Measurements from ENCODE around the gene PLCH1.
A peak's percentile ranks its signal among the peaks of the same experiment; 100 is the strongest.
"Not testable (repeated sequence)": the region's sequence is repeated elsewhere in the genome, so short reads cannot be mapped to it uniquely, and the experiment has no call there.

The PLCH1 gene

DNA sequence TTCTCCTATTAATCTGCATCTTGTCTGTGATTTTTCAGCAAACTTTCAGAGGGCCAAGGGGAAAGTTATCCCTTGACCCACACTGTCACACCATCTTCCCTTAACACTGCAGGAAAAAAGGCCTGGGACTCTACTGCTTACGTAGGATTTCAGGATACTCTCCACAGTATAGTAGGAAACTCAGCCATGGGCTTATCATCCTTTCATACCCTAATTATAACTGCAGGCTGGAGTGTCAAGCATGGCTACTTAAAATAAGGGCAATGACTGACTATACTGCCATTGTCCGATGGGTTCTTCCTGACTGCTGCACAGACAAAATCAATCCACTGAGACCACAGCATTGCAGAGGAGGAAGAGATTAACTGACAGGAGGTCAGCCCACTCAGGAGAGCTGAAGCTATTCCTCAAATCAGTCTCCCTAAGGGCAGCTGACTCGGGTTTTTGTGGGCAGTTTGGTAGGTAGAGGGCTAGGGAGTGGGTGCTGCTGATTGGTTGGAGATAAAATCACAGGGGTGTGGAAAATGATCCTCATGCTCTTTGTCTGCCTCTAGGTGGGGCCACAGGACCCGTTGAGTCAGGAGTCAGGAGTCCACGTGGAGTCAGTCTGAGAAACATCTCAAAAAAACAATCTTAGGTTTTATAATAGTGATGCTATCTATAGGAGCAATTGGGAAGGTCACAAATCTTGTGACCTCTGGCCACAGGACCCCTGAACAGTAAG is 333.2 kb downstream of the PLCH1 start:
- no peak for FAIRE-seq

DNA sequence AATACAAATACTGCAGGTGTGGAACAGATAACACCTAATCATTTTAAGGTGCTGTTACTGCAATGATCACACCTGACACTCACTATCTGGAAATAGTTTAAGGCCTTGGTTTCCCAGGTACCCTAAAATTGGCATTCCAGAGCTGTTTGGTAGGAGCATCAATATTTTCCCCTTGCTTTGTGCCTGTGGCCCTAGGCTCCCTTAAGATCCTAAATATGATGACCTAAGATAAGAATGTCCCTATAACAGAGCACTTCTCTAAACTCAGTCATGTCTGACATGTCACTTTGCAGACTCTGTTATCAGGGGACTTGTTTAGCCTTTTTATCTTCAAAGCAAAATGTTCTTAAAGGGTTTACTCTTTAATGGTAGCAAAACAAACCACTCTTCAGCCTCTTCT is 335.5 kb downstream of the PLCH1 start:
- no peak for FAIRE-seq

DNA sequence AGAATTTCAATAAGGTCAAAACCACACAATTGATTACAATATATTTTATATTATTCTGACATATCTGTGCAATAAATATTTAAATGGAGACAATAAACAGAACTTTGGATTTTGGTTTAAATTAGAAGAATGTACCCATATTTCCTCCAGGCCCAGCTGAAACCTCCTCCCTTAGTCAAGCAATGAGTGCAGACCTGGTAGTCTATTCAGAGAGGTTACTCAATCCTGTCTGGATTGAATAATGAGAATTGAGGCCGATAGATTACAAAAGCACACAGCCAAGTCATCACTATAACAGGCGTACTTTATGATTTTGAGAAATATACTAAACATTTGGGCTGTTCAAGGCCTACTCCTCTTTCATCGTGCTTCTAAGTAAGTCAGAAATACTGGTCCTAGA is 336.9 kb downstream of the PLCH1 start:
- no peak for FAIRE-seq

DNA sequence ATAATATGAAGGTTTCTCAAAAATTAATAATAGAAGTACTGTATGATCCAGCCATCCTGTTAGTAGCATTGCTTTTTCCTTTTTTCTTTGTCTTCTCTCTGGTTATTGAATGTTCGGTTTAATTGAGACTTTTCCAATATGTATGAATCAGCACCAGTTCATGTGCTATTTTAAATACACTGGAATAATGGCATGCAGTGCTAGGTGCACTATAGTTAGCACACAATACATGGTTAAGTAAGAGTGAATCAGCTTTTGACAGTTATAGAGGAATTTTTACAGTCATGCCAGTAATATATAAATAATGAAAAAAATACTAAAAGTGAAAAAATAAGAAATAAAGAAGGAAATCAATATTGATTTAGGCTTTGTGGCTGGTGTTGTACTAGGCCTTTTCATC is 337.5 kb downstream of the PLCH1 start:
- FAIRE-seq: no peak

DNA sequence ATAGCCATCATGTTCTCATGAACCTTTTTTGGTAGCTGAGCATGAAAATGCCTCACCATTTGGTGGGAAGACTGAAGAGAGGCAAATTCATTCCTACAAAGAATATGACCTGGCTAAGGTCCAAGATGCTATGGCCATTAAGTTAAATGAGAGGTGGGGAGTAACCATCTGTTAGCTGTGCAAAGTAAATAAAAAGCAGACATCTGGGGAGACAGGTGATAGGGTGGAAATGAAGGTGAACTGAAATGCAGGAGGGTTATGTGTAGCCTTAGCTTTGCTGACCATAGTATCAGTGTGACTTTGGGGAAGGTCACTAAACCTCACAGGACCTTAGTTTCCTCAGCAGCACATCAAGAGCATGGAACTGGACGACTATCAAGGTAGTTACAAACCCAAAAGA is 340.4 kb downstream of the PLCH1 start:
- no peak for FAIRE-seq

DNA sequence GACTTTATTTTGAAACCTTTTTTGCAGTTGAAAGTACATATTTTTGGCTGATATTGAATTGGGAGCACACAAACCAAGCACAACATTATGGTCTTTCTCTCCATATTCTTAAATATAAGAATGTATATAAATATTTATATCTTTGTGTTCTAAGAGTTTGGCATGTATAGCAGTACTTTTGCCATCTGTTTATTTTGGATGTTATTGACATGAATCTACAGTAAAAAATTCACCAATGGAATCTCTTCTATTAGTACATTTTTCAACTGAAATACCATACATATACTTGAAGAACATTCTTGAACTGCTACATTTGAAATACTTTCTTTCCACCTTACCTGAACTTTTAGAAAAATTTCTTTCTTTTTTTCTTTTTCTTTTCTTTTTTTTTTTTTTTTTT is 342.2 kb downstream of the PLCH1 start:
- no peak for FAIRE-seq

DNA sequence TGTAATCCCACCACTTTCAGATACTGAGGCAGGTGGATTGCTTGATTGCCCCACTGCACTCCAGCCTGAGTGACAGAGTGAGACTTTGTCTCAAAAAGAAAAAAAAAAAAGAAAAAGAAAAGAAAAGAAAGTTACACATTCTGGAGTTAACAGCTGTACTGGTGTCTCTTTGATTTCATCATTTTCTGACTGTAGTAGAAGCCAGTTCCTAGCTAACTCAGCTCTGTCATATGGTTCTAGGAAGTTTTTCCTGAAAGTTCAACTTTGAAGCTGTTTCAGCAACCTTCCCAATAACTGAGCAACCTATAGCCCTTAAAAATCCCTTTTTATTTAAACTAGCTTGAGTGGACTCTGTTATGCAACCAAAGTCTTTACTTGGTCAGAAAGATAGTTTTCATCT is 346.8 kb downstream of the PLCH1 start:
- no peak for FAIRE-seq

DNA sequence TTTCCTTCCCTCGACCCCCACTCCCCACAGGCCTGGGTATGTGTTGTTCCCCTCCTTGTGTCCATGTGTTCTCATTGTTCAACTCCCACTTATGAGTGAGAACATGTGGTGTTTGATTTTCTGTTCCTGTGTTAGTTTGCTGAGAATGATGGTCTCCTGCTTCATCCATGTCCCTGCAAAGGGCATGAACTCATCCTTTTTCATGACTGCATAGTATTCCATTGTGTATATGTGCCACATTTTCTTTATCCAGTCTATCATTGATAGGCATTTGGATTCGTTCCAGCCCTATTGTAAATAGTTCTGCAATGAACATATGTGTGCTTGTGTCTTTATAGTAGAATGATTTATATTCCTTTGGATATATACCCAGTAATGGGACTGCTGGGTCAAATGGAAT is 350.0 kb downstream of the PLCH1 start:
- FAIRE-seq: not testable (repeated sequence)

DNA sequence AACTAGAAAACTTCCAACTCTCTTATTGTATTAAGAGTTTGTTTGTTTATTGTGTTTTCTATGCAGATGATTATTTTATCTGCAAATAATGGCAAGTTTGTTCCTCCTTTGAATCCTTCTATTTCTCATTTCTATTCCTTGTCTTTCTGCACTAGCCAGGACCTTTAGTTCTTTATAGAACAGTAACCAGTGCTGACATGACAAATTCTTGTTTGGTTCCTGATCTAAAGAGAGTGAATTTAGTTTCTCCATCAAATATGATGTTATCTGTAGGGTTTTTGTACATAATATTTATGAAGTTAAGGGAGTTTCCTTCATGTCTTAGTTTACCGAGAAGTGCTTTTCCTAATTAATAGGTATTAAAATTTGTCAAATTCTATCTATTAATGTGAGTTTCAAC is 350.6 kb downstream of the PLCH1 start:
- FAIRE-seq: no peak

DNA sequence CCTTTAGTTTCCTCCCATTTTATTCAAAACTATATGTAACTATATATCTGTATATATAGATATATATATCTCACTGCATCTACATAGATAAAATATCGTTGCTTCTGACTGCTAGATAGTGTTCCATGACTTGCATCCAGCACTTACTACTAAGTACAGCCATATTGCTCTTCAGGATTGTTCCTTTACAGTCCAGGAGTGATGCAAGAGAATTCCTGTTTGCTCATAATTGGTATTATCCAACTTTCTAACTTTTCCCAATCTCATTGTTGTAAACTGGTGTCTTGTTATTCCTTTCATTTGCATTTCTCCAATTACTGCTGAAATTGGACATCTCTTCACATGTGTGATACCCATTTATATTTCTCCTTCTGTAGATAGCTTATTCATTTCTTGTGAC is 351.6 kb downstream of the PLCH1 start:
- FAIRE-seq: peak; percentile 29

DNA sequence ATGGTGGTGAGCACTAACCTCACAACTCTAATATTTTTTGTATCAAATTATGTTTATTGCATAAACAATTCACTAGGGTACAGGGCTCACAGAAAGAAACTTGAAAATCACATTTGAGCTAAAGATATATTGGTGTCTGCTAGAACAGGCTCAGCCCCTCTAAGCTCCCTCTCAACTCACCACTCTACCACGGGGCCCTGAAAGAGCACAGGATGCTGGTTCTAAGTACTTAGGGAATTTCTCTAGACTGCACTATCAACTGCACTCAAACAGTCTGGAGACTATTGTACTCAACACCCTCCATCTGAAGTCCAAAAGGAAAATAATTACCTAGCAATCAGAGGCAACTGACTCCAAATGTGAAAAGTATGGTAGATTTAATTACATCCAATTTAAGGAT is 352.7 kb downstream of the PLCH1 start:
- FAIRE-seq: no peak

DNA sequence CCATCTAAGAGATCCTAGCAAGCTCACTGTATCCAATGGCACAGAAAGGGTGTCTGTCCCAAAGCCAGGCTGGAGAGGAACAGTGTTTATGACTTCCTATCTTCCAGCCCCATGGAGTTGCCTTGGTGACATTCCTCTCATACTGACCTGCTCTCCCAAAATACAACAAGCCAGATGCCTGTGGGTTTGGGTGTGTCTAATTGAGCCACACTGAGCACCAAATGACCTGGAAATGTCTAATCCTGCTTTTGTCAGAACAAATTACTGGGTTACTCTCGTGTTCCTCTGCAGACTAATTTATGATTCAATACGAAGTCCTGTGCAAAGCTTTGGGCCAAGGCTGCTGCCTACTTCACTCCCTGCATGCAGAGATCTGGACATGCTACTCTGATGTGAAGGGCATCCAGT is 353.3 kb downstream of the PLCH1 start:
- no peak for FAIRE-seq

DNA sequence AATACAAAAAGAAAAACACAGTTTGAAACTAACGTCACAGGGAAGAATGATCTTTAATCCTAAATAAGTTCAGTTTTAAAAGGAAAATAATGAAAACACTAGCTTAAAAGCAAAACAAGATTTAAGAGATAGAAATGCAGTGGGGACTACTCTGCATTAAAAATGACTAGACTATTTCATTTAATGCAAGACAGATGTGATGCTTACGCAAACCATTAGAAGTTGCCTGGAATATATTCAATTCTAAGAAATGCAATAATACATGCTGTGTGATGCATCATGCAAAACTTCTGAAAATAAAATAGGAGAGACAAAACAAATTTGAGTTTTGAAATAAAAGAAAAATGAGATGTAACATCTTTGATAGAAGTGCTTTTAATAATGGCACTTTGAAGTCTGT is 353.8 kb downstream of the PLCH1 start:
- peak; percentile 99 for FAIRE-seq

DNA sequence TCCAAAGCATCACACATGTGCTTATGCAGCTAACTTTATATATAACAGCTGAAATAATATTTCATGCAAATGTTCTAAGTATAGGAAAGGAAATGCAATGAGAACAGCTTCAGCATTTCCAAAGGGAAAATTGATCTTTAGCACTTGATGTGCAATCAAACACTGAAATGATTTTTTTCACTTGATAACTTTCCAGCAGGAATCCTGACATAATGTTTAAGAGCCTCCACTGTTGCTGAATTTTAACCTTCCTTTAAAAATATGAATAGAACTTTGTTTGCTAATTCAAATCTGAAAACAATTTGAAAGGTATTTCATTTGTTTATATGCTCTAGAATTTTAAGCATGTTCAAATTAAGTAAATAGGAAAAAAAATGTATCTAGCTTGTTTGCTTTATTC is 354.5 kb downstream of the PLCH1 start:
- FAIRE-seq: peak; percentile 73

DNA sequence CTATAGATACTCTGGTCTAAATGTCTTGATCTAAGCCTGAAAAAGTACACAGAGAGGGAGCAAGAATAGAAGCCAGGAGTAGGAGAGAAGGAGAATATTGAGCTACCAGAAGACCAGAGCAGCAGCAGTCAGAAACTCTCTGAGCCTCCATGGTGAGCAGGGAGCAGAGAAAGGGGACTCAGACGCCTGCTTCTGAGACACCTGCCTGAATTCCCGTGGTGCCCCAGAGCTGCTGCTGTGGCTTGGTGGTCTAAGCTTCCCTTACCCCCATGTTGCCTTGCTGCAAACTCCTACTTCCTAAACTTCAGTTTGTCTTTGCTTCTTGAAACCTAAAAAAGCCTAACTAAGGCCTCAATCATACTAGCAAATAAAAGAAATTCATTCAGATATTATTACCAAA is 356.5 kb downstream of the PLCH1 start:
- FAIRE-seq: no peak

DNA sequence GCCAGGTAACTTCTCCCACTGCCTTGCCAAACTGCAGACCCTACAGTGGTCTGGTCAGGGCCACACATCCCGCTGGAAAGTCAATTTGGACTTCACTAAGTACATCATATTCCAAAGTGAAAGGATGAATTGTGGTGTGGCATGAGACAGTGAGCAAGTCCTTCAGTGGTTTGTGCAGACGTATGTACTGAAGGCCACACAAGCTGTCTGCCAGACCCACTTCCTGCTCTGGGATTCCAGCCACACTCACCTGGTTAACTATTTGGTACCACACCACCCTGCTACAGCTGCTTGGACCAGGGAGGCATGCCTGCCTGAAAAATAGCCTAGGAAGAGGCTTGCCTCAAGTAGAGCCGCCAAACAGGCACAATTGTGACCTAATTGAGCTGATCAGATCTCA is 357.3 kb downstream of the PLCH1 start:
- FAIRE-seq: no peak

DNA sequence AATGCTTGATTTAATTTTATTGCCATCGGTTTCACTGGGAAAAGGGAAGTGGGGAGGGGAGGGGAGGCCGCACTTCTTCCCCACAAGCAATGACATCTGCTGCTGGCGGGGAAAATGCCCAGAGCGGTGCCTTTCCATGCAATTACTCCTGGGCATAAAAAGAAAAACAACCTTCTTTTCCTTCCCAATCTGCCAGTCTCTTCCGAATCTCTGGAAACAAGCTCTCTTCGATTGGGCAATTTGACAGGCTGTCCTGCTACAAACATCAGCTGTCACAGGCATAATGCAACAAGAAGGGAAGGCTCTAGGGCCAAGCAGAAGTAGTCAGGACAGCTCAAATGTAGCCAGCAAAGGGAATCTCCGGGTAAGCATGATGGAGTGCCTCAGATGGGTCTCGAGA is 358.0 kb downstream of the PLCH1 start:
- FAIRE-seq: no peak

DNA sequence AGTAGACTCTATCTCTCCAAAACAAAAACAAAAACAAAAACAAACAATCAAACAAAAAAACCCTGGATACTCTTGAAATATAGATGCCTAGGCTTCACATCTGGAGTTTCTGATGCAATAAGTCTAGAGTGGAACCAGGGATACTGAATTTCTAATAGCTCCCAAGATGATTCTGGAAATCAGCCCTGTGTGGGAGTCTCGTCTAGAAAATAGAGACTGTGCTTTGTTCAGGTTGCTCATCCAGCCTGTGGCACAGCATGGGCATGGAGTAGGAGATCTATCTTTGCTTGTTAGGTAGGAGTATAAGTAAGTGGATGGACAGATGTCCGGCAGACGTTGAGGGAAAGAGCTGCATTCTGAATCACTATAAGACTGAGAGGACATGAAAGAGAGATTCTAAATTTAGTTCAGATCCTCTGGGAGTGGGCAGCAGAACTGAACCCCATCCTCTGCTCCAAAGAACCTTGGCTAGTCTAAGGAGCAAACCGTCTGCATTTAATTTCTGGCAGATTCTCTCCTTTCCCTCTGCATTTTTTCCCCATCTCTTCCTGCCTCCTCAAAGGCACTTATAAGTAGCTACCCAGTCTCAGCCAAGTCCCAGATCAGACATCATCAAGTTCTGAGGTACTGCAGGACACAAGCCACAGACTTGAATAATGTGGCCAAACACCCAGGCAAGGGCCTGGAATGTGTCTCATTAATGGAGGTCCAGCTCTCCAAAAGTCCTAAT is 358.8 kb downstream of the PLCH1 start:
- FAIRE-seq: no peak

DNA sequence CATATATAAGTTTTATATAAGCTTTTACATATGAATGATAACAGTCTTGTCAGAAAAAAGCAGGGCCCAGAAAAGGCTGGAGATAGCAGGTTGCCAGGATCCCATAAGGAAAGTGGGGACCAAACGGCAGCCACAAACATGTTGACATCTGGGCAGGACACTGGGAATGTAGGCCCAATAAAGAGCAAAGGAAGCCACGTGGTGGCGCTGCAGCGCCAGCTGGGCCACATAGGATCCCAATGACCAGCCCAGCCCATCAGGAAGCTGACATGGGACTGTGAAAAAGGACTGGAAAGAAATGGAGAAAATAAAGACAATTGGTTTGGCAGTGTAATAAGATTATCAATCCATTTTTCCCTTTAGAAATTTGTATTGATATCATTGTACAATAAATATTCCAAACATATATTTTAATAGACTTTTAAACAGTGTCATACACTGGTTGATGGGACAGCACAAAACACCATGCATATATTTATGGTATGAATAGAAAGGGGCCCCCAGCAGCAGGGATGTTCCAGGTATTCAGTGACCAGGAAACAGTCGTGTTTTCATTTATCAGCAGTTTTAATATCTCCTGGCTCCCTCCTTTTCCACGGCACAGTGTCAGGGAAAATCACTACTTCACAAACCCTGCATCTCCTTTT is 362.4 kb downstream of the PLCH1 start:
- no peak for FAIRE-seq

DNA sequence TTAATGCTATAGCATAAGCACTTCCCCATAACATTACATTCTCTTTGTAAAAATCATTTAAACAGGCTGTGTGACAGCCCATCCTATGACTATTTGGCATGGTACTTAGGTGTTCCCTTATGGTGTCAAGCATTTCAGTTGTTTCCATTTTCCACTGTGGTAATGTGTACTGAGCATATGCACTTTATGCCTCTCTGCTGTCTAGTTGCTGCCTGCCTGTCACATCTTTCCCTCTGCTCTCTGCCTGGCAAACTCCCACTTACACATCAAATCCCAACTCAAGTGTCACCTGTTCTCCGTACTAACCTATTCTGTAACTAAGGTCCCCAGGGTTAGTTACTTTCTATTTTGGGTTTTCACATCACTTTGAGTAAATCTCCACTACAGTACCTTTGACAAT is 367.0 kb downstream of the PLCH1 start:
- FAIRE-seq: no peak

DNA sequence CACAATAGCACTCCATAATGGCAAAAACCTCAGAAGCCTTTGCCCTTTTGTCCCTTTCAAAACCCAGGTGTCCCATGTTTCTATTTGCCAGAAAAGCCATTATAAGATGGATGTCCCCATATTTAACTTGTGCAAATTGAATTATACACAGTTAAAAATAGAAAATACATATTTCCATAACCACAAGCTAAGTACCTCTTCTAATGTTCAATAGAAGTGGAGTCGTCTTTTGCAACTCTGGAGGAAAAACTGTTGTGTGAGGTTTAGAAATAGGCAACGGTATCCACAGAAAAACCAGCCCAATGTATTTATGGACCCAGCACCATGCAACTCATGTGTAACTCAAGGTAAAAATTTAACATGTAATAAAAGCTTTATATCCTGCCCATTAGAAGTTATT is 367.8 kb downstream of the PLCH1 start:
- FAIRE-seq: no peak

DNA sequence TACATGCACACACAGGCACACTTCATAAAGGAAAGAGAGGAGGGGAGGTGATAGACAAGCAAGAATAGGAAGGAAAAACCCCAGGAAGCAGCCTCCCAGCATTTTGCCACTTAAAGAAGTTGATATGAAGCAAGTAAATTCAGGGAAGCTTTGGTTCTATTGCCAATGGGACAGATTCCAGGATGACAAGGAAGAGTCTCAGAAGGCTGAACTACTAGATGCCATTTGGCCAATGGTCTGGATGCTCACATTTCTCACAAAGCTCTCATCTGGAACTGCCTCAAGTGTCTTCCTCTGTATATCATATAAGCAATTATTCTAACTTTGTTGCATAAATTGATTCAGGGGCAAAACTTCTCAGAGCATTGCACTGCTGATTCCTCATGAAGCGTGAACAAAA is 372.6 kb downstream of the PLCH1 start:
- FAIRE-seq: no peak

DNA sequence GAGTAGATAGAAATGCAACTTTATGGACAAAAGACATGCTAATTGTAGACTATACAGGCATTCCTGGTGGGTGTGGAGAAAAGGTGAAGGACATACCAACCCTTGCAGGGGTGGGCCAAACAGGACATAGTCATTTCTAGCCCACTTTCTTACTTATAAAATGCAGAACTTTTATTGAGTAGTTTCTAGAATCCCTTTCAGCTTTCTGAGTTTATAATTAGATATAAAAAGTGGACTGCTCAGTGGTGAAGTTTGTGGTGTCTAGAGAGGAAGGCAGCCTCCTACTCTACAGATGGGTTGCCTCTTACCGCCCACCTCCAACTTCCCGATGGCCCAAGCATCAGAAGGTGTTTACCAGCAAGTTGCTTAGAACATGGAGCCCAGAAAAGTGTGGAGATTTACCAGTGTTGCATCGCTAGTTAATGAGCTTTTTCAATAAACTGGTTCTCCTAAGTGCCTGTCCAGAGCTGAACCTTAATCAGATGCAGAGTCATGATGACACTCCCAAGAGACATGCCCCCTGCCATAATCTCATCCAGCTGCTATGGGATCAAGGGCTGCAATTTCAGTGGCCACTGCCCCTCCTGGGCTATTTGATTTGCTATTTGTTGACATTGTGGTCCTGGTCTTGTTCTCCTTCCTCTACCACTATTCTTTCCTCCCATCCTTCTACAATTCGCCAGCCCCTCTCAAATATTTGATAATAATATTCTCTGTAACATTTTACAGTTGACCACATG is 373.9 kb downstream of the PLCH1 start:
- FAIRE-seq: no peak

DNA sequence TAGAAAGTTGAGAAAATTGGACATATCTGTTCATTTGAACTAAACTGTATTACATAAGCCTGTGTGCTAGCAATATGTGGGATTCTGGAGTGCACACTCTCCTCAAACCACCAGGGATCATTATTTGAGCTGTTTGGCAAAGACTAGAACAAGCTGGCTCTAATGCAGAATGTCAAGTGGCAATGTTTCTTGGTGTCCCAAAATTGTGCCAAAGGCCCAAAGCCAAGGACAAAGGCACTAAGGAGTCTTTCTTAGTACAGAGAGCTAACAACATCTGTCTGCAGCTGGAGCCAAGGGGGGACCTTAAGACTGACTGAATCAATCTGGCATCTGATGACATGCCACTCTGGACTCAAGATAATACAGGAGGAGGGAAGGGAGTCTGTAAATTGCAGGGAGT is 374.7 kb downstream of the PLCH1 start:
- FAIRE-seq: no peak
